GM12873 (cell line): ENCODE measurements around the gene OTC.

Experiments used
- CTCF ChIP-seq: IDR thresholded peaks from 2 replicates; pipeline ENCODE4 v1.5.1; 2012; ENCODE audit warnings: low read depth, mild to moderate bottlenecking, moderate library complexity, low read length, control low read depth; ENCODE audit not compliant: insufficient read depth; ENCODE audit errors: missing control alignments

OTC gene

GRCh38 chrX:38357747-38358673, 5.6 kb downstream of the OTC start:
- TF ChIP-seq CTCF = no peak

GRCh38 chrX:38363046-38363445, 10.6 kb downstream of the OTC start:
- TF ChIP-seq CTCF = no peak

- no peak for TF ChIP-seq CTCF
These were observed 13.6 kb downstream of the OTC start for GRCh38 chrX:38365954-38366353.

- no peak for TF ChIP-seq CTCF
These were observed 16.4 kb downstream of the OTC start for GRCh38 chrX:38368774-38369173.

GRCh38 chrX:38371641-38372040, 19.2 kb downstream of the OTC start:
- TF ChIP-seq CTCF = no peak

GRCh38 chrX:38374431-38374830, 22.0 kb downstream of the OTC start:
- no peak for TF ChIP-seq CTCF

GRCh38 chrX:38375891-38376290, 23.5 kb downstream of the OTC start:
- TF ChIP-seq CTCF = peak; percentile 68
